Hypothalamus (tissue), 51 donors: ENCODE measurements around the gene PARD3B.

Experiments
- DNase-seq, 51 donors: peaks; one replicate each; lab custom pipeline; 2025; lab: John Stamatoyannopoulos, UW

The PARD3B gene

GRCh38 chr2:204647626-204648025 lies 102.4 kb downstream of the PARD3B start:
- no peak for DNase-seq

GRCh38 chr2:204650611-204651010 lies 105.3 kb downstream of the PARD3B start:
- DNase-seq: no peak

GRCh38 chr2:204652063-204652462 lies 106.8 kb downstream of the PARD3B start:
- no peak for DNase-seq

DNA sequence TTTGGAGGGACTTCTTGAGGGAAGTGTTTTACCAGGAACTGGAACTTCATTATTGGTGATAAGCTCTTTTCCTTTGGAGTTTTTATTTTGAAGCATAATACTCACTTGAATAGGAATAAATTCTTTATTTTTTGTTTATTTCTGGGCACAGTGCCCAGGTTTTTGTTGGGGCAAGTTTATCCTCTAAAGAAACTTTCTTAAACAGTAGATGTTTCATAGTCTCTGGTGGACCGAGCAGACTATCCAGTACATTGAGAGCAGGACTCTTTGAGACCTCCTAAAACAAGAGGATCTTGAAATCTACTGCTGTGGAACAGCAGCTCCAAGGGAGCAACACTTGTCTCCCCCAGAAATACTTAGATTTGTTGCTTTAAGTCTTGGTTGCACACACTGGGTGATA lies 109.4 kb downstream of the PARD3B start:
- no peak for DNase-seq

GRCh38 chr2:204655101-204655500 lies 109.8 kb downstream of the PARD3B start:
- DNase-seq: no peak

DNA sequence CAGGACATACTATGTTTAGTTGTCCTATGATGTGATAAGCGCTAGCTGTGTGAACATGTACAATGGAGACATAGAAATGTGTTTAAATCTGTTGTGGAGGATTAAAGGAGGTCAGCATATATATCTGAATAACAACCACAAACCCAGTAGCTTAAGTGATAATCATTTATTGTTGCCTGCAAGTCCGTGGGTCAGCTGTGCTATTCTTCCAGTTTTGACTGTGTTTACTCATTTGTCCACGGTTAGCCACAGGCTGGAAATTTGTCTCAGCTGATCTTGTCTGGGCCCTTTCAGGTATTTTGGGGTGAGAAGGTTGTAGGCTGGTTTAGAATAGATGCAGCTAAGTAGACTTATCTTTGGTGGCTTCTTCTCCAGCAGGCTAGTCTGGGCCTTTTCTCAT lies 110.4 kb downstream of the PARD3B start:
- DNase-seq: no peak

DNA sequence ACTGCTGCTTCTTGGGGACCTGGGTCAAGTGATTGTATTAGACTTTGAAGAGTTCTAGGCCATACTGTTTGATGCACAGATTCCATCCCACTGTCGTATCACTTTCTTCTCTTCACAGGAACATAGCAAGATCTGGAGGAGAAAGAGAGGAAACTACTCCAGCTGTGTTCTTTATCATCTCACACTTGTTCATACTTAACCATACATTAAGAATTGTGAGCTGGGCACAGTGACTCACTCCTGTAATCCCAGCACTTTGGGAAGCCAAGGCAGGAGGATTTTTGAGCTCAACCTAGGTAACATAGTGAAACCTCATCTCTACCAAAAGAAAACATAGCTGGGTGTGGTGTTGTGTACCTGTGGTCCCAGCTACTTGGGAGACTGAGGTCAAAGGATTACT lies 111.7 kb downstream of the PARD3B start:
- no peak for DNase-seq

DNA sequence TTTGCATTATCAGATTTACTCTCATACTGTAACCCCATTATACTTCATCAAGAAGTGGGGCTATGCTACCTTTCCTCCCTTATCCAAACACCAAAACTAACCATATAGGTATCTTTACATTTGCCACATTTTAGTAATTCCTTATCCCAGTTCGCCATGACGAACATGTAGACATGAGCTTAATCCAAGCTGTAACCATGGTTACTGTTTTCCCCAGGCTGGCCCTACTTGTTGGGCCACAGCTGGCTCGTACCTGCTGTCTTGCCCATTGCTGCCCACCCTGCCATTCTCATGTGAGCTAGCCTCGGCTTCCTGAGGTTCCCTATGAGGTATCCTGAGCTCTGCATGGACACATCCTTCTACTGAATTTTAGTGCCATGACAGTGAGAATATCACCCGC lies 117.7 kb downstream of the PARD3B start:
- DNase-seq: no peak

DNA sequence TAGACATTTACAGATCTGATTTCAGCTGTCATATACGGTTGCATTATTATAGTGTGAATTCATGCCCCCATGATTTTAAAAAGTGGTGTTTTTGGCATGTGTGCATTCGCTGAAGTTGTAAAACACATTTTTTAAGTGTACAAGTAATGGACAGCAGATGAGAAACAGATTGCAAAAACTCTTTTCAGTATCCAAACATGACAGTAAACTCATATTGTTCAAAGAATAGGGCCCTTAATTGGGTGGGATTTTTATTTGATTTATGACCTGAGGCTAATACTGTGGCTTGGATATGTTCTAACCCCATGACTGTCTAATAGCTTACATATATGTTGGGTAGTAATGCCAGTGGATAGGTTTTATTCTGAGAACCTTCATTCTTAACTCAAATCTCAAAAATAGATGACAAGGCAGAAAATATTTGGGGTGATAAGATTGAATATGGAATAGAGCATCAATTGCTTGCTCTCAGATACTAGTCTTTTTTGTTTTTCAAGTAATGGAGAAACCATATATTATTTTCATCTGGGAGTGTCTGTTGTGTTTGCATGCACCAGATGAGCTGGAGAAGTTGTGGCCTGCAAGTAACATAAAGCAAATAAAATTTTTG lies 118.6 kb downstream of the PARD3B start:
- no peak for DNase-seq

GRCh38 chr2:204664708-204665121 lies 119.4 kb downstream of the PARD3B start:
- DNase-seq: no peak

DNA sequence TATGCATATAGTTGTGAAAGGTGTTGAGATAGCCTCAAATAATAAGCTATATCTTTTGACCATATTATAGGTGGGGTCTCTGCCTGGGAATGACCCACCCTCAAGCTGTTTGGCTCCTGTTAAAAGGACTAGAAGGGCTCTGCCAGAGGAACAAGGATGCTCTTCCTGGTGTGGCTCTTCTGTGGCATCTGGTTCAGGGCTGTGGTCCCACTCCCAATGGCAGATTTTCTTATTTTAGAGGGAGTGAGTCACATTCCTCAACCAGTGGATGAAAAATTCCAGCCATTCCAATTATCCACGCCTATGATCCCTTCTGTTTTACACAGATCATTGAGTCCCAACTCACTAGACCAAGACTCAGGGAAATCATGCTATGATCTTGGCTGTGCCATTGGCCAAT lies 119.9 kb downstream of the PARD3B start:
- no peak for DNase-seq

DNA sequence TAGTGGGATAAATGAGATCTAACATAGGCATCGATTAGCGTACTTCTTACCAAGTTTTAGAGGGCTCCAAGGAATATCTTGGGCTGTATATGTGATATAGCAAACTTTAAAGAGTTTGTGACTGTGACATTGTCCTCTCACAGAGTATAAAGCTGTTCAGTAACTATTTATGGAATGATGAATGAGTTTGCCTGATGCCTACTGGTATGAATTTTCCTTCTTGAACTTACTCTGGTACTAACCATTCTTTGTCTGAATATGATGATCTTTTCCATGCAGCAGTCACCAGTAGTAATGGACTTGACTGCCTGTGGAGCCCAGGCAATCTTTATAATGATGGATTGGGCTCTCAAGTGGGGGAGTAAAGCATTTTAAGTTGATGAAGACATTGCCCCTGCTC lies 120.5 kb downstream of the PARD3B start:
- no peak for DNase-seq

DNA sequence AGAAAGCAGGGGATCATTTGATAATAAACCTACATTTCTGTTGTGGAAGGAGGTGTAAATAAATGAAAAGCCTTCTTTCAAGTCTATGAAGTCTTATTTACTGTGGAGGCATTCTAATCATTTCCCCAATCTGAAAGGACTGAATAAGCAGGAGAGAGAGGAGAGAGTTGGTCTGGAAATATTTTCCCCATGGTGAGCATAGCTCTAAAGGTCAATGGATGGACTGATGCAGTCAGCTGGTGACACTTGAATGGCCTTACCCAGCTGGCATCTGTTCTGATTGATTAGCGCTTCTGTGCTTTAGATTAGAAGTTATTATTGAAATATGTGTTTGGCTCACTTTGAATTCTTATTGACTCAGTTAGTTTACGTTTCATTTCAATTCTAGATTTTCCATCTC lies 122.7 kb downstream of the PARD3B start:
- DNase-seq: no peak

- no peak for DNase-seq
Measured at GRCh38 chr2:204669382-204669781, 124.1 kb downstream of the PARD3B start.

GRCh38 chr2:204670124-204670523 lies 124.8 kb downstream of the PARD3B start:
- no peak for DNase-seq

DNA sequence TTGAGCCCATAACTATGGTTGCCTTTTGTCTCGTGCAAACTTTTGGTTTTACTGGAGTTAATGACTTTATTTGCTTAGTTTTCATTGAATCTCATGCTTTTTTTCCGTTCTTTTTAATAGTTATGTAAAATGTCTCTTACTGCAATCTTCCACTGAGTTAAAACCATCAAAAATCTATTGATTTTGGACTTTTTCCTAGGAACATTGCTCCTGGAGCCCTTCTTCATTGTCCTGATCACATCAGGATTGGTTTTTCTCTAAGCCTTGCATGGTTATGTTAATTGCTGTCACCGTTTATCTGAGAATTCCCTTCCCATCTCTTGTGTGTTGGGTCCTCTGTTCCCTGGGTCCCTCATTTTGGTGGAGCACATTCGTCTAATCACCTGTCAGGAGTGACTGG lies 125.5 kb downstream of the PARD3B start:
- no peak for DNase-seq

DNA sequence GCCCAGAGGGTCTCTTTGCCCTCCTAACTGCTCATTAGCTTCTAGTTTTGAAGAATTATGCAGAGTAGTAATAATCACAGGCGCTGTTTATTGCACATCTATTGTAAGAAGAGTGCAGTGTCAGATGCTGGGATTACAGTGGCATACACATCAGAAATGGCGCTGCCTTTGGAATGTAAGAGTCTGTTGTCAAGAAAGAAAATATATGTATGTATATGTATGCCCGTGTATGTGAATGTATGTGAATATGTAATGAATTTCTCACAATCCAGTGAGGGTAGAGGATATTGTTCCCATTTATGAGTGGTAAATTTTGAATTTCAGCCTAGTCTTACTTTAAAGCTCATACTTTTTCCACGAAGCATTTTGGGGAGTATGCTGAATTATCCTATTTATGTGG lies 127.5 kb downstream of the PARD3B start:
- no peak for DNase-seq

DNA sequence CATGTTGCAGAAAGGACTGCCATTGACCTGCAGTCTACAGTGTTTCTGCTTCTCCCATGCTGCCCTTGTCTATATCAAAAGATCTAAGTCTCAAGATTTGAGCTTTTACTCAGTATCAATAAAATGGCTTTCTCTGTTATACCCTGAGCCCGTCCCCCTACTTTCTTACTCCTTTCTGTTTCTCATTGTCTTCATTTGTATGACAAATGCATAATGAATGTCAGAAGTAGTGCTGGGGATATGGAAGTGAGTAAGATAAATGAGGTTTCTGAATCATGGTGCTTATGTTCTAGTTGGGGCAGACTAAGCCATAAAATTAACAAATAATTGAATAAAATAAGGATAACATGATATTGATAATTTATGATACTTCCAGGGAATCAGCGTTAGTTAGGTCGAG lies 128.6 kb downstream of the PARD3B start:
- DNase-seq: no peak

DNA sequence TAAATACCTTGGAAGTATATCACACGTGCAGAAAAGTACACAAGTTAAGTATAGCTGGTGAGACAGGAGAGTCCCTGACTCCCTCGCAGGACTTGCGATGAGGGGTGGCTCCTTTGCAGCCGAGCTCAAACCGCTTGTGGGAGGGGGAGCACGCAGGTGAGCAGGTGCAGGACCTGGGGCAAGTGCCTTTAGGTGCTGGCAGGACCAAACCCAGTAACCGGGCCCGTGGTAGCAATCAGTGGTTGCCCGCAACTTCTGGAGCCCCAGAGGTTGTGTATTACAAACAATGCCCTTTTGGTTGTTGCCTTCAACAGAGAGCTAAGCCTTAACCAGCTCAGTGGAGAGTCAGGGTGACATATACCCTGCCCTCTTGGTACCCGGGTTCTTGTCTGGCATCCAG lies 132.8 kb downstream of the PARD3B start:
- DNase-seq: no peak

DNA sequence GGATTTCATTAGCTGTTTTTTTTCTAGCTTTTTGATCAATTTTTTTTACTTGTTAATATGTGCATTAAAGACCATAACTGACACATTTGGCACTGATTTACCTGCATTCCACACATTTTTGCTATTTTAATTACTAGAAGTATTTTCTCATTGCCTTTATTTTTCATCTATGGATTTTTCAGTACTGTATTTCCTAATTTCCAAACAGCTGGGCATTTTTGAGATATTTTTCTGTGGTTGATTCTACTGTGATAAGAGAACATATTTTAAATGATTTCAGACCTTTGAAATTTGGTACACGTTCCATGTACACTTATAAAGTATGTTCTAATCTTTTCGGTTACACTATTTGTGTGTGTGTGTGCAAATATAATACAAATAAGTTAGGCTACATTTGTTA lies 135.3 kb downstream of the PARD3B start:
- DNase-seq: no peak

- no peak for DNase-seq
Measured at GRCh38 chr2:204681412-204681811, 136.1 kb downstream of the PARD3B start.

DNA sequence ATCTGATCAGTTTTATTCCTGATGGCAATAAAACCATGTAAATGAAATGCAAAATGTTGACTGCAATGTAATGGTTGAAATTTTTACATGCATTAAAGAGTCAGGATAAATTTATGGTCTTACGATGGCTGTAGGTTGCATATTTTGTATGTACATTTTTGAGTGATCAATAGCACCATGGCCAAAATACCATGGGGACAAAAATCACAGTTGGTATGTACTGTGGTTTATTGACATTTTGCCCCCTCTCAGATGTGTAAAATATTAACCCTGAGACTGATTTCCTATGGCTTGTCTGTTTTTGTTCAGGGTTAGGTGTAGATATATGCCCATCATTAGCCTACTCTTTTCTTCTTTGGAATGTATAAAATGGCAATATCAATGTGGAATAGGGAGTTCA lies 138.1 kb downstream of the PARD3B start:
- DNase-seq: no peak

- DNase-seq: no peak
Measured at GRCh38 chr2:204686406-204686805, 141.1 kb downstream of the PARD3B start.
